Activated CD8-positive, alpha-beta T cell treated with anti-CD3 and anti-CD28 coated beads, Interleukin-2, amount 10 ng/mL, durations not matched to agents 7 days and 5 days (primary cell): ENCODE measurements around the gene CNPPD1. TPM values are rescaled to one million over a fixed set of nuclear protein-coding genes. Genes with fewer than 3 reads are reported as not detected.

Experiments
- ATAC-seq: fragments of 150-1000 bp; cut with Tn5 transposase; one replicate; pipeline ENCODE4 v1.10.0; 2021; ENCODE audit warnings: moderate library complexity
- CTCF ChIA-PET: fragments of 350-600 bp; sonication (Branson Sonifier 250); formaldehyde crosslinking; loops from one replicate; lab custom pipeline; 2021; ENCODE audit warnings: antibody characterized with exemption; lab: Charles Lee
- POLR2A ChIA-PET: fragments of 350-600 bp; sonication (Branson Sonifier 250); formaldehyde crosslinking; loops from one replicate; lab custom pipeline; 2021; ENCODE audit warnings: antibody characterized with exemption; lab: Charles Lee
- DNase-seq: peaks from one replicate; pipeline ENCODE4 v3.0.0-alpha.2; 2020
- H3K27ac Mint-ChIP-seq: one replicate; pipeline ENCODE4 v1.8.0; 2021; ENCODE audit warnings: mild to moderate bottlenecking, mixed read lengths
- H3K27me3 Mint-ChIP-seq: one replicate; pipeline ENCODE4 v1.8.0; 2021; ENCODE audit warnings: low read depth, mixed read lengths
- H3K36me3 Mint-ChIP-seq: one replicate; pipeline ENCODE4 v1.8.0; 2021; ENCODE audit warnings: low read depth, mixed read lengths
- H3K4me1 Mint-ChIP-seq: one replicate; pipeline ENCODE4 v1.8.0; 2021; ENCODE audit warnings: low read depth, mixed read lengths
- H3K4me3 Mint-ChIP-seq: one replicate; pipeline ENCODE4 v1.8.0; 2021; ENCODE audit warnings: mild to moderate bottlenecking, mixed read lengths
- H3K9me3 Mint-ChIP-seq: one replicate; pipeline ENCODE4 v1.8.0; 2022; ENCODE audit warnings: mixed read lengths; ENCODE audit not compliant: insufficient read depth
- total RNA-seq, 2 experiments: library from RNA; stranded (reverse); gene quantifications; one replicate each; pipeline ENCODE4 v1.2.3, GENCODE V29; 2021

Gene CNPPD1
- total RNA-seq, 2 experiments from 2014 or later: 75.1 to 81.4 TPM

DNA sequence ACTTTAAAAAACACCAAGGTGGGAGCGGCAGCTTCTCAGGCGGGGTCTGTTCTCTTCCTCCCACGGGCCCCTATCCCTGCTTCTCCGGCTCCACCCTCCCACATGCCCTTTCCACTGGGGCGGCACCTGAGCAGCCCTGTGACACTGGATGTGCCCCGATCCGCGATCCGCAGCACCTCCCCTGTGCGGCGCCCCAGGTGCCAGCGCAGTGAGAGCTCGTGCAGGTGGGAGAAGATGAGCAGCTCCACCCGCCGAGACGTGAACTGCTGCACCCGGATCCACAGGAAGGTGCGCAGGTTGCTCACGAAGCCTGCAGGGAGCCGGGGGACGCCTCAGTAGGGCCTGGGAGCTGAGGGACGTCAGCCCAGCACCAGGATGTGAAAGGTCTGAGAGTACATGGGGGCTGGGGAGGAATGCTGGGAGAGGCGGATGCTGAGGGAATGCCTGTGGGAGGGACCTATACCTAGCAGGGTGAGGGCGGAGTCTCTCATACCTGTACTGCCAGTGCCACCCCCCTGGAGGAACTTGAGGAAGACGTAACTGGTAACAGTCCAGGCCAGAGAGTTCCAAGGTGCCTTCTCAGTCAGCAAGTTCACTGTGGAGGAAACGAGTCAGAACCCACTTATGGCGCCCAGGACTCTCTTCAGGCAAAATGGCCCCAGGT, 39.3 kb upstream of the CNPPD1 start:
- peak overlapping the region; percentile 46 for H3K27ac Mint-ChIP-seq
- DNase-seq (no peak), ATAC-seq (no peak)
- peaks cover 37% of the 10 kb centered on the region for H3K36me3 Mint-ChIP-seq
- H3K4me1 Mint-ChIP-seq: peaks cover 38% of the 10 kb centered on the region
- no peaks in the 10 kb centered on the region for H3K27me3 Mint-ChIP-seq
- POLR2A ChIA-PET: interaction anchor here (0.9 to 1.8 kb wide), 5 partner anchors 11 to 40 kb away, joined by 3 to 5 read pairs (median 3); partner anchors contain the start of genes ATG9A, CNPPD1 and TUBA4A
- CTCF ChIA-PET: interaction anchor here (0.8 to 5.9 kb wide), 6 partner anchors 10 to 79 kb away, joined by 3 to 25 read pairs (median 8); partner anchors contain the start of genes ATG9A, NHEJ1 and ZFAND2B
- no peaks in the 10 kb centered on the region for H3K9me3 Mint-ChIP-seq
- no peak overlapping the region for H3K4me3 Mint-ChIP-seq

DNA sequence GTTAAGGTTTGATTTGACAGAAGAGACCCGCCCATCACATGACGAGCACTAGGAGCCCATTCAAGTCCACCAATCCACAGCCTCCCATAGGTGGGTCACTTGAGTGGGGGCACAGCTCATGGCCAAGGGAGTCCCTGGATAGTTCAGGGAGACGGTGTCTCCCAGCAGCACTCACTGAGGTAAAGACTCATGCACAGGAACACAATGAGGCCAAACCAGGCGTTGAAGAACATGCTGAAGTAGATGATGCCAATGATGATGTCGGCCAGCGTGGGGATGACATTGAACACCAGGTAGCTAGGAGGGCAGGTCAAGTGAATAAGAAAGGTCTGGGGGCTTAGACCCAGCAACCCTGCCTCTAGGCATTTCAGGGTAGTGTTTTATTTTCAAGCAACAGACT, 38.1 kb upstream of the CNPPD1 start:
- H3K9me3 Mint-ChIP-seq: no peaks in the 10 kb centered on the region
- ATAC-seq (no peak), DNase-seq (no peak)
- ChIA-PET POLR2A (no interaction called here), CTCF (interaction anchor here (1.2 to 5.9 kb wide), 3 partner anchors 44 to 58 kb away, joined by 3 to 25 read pairs (median 8); partner anchors contain the start of gene NHEJ1)
- H3K4me1 Mint-ChIP-seq: peaks cover 50% of the 10 kb centered on the region
- no peaks in the 10 kb centered on the region for H3K27me3 Mint-ChIP-seq
- no peak overlapping the region for H3K4me3 Mint-ChIP-seq
- H3K36me3 Mint-ChIP-seq: peaks cover 36% of the 10 kb centered on the region
- no peak overlapping the region for H3K27ac Mint-ChIP-seq

DNA sequence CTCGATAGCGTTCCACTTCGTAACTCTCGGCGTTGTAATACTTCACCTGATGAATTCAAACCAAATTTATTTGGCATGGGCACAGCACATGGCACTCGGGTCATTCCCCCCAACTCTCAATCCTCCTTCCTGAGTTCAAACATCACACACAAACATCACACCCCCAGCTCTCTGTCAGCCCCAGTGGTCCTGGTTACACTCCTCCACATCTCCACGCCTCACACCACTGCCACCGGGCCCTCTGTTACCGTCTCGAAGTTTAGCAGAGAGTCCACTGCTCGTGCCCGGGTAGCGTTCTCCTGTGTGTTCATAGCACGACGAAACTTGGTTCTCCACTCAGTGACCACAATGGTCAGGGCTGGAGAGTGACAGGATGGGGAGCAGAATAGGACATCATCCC, 37.4 kb upstream of the CNPPD1 start:
- Mint-ChIP-seq H3K36me3 (peaks cover 36% of the 10 kb centered on the region), H3K4me1 (peaks cover 51% of the 10 kb centered on the region), H3K27me3 (no peaks in the 10 kb centered on the region), H3K27ac (no peak overlapping the region), H3K9me3 (no peaks in the 10 kb centered on the region), H3K4me3 (no peak overlapping the region)
- no peak for ATAC-seq
- ChIA-PET CTCF (interaction anchor here (1.2 to 1.6 kb wide), 2 partner anchors 14 to 57 kb away, joined by 3 to 4 read pairs; no protein-coding TSS in a partner anchor), POLR2A (no interaction called here)
- DNase-seq: no peak

DNA sequence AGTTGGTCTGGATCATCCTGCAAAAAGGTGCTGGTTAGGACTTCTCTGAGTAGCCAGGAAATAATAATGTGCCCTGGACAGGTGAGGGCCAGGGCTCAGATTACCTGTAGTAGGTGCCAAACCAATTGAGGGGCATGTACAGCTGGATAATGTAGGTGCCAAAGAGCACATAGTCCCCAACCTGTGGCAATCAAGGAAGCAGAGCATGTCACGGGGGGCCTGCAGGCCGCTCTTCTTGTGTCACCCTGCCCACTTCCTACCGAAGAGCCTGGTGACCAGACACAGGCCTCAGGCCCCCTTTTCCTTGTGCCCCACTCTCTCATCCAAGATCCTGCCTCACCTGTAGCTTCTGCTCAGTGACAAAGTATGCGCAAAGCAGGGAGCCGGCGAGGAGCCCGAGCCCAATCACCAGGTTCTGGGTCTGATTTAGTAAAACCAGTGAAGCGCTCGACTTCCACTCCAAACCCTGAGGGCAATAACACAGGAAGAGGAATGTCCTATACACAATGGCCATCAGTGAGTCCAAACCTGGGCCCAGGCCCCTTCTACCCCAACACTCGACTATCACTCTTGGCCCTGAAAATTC, 36.9 kb upstream of the CNPPD1 start:
- Mint-ChIP-seq H3K27me3 (no peaks in the 10 kb centered on the region), H3K27ac (no peak overlapping the region), H3K4me1 (peaks cover 53% of the 10 kb centered on the region), H3K9me3 (no peaks in the 10 kb centered on the region), H3K36me3 (peaks cover 41% of the 10 kb centered on the region), H3K4me3 (no peak overlapping the region)
- POLR2A ChIA-PET: interaction anchor here (0.6 kb wide), 1 partner anchor 804 kb away, joined by 3 read pairs; no protein-coding TSS in a partner anchor
- CTCF ChIA-PET: interaction anchor here (1.0 to 3.4 kb wide), 4 partner anchors 14 to 57 kb away, joined by 3 to 41 read pairs (median 5); partner anchors contain the start of genes NHEJ1 and SLC23A3
- DNase-seq: no peak
- no peak for ATAC-seq

DNA sequence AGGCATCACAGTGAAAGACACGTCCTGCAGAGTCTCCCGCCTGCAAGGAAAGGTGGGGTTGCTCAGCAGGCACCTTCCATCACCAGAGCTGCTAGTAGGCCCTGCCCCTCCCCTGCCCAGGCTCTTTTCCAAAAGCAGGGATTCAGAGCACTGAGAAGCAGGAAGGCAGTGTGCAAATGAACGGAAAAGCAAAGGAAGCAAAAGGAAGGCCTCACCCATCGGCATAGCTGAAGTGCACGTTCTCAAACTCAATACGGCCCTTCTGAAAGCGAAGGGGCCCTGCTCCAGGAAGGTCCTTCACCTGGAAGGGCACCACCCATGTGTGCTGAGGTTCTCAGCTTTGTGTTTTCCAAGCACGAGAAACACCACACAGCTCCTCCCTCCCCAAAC, 36.3 kb upstream of the CNPPD1 start:
- Mint-ChIP-seq H3K27ac (no peak overlapping the region), H3K4me1 (peaks cover 57% of the 10 kb centered on the region), H3K36me3 (peaks cover 46% of the 10 kb centered on the region), H3K4me3 (no peak overlapping the region), H3K9me3 (no peaks in the 10 kb centered on the region), H3K27me3 (no peaks in the 10 kb centered on the region)
- ChIA-PET POLR2A (interaction anchor here (0.6 to 0.7 kb wide), 2 partner anchors 37 to 804 kb away, joined by 3 to 4 read pairs; partner anchors contain the start of gene CNPPD1), CTCF (interaction anchor here (1.0 to 3.4 kb wide), 6 partner anchors 15 to 216 kb away, joined by 3 to 41 read pairs (median 5); partner anchors contain the start of genes NHEJ1 and SLC23A3)
- no peak for DNase-seq
- no peak for ATAC-seq

DNA sequence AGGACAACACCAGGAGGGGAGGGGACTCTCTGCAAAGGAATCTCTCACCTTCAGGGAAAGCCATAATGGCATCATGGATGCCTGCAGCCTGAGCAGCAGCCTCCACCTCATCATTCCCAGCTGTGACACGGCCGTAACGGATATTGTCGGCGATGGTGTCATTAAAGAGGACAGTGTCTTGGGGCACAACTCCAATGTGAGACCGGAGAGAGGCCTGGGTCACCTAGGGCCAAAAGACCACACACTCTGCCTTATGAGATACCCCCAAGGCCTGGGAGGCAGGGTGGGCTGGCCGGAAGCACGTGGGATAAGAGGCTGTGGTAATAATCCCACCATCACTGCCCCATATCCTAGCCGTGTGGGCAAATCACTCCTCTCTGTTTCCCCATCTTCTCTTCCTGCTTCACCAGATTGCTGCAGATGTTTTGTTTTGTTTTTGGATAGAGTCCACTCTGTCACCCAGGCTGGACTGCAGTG, 34.2 kb upstream of the CNPPD1 start:
- Mint-ChIP-seq H3K36me3 (peaks cover 52% of the 10 kb centered on the region), H3K4me3 (no peak overlapping the region), H3K27ac (peak overlapping the region; percentile 81), H3K27me3 (no peaks in the 10 kb centered on the region), H3K9me3 (no peaks in the 10 kb centered on the region), H3K4me1 (peaks cover 61% of the 10 kb centered on the region)
- ATAC-seq: no peak
- ChIA-PET POLR2A (interaction anchor here (0.6 to 1.5 kb wide), 5 partner anchors 29 to 51 kb away, joined by 3 to 6 read pairs (median 4); partner anchors contain the start of gene CNPPD1), CTCF (interaction anchor here (0.6 to 3.8 kb wide), 17 partner anchors 9 to 84 kb away, joined by 3 to 41 read pairs (median 7); partner anchors contain the start of genes ABCB6, CNPPD1, NHEJ1 and SLC23A3)
- no peak for DNase-seq

DNA sequence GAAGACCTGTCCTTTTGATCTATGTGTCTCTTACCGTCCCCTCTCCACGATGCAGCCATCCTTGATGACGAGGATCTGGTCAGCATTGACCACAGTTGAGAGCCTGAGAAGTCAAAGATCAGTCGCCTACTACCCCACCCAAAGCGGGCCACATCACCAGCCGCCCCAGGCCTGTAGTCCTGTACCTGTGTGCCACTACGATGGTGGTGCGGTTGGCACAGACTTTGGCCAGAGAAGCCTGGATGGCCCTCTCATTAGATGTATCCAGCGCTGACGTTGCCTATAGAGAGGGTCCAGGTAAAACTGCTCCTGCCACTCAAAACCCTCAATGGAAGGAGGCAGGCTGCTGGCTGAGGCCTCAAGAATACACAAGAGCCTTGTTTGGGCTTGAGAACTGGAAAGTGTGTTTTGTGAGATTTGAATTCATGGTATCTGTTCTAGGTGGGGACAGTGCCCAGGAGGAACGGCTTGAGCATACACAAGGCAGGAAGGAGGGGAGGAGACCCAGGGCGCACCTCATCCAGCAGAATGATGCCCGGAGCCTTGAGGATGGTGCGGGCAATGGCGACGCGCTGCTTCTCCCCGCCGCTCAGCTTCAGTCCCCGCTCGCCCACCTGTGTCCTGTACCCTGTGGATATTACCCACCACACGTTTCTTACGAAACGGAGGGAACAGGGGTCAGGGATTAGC, 33.6 kb upstream of the CNPPD1 start:
- H3K4me1 Mint-ChIP-seq: peaks cover 65% of the 10 kb centered on the region
- ChIA-PET CTCF (interaction anchor here (1.2 to 4.6 kb wide), 11 partner anchors 9 to 85 kb away, joined by 4 to 49 read pairs (median 11); partner anchors contain the start of genes ABCB6, CNPPD1, GLB1L and NHEJ1), POLR2A (interaction anchor here (1.6 to 5.3 kb wide), 2 partner anchors 34 to 37 kb away, joined by 7 to 49 read pairs; partner anchors contain the start of genes CNPPD1 and RETREG2)
- ATAC-seq (no peak), DNase-seq (no peak)
- no peaks in the 10 kb centered on the region for H3K27me3 Mint-ChIP-seq
- no peaks in the 10 kb centered on the region for H3K9me3 Mint-ChIP-seq
- no peak overlapping the region for H3K4me3 Mint-ChIP-seq
- H3K27ac Mint-ChIP-seq: peak overlapping the region; percentile 81
- H3K36me3 Mint-ChIP-seq: peaks cover 52% of the 10 kb centered on the region

DNA sequence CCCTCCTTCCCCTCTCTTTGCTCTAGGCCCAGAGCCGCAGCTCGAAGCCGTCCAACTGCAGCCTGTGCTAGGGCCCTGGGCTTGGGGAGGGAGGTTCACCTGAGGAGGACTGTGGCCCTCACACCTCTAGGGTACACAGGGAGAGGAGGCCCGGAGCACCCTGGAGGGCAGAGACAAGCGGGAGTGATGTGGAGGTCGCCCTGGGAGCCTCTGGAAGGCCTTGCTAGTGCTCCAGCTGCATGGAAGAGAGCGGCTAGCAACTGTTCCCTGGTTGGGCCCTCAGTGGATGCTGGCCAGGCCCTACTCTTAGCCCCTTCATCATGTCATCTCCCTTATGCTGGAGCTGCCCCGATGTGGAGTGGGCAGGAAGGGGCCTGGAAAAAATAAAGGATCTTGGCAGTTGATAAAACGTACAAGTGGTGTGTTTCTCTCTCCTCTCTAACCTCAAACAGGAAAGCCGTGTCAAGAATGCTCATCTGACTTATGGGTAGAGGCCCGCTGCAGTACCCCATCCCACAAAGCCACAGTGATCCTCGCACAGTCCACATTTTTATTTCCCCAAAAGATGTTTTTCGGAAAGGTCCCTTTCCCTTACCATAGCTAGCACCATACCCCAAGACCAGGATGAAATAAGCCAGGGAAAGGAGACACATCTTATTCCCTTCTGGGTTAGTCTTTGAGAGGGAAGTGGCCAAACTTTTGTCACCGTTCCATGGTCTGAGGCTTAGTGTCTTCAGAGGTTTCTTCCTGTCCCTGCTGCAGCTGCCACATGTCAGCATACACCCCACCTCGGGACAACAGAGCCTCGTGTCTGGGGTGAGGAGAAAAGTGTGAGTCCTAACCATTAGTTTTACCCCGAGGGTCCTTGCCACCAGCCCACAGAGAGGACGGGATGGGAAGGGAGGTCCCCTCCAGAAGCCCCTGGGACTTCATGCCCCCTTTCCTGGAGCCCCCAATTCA, 32.8 kb upstream of the CNPPD1 start:
- peak overlapping the region; percentile 81 for H3K27ac Mint-ChIP-seq
- ChIA-PET POLR2A (interaction anchor here (0.9 to 5.3 kb wide), 8 partner anchors 9 to 45 kb away, joined by 3 to 49 read pairs (median 5); partner anchors contain the start of genes ABCB6, CNPPD1, GLB1L and RETREG2), CTCF (interaction anchor here (0.7 to 4.6 kb wide), 10 partner anchors 10 to 86 kb away, joined by 3 to 49 read pairs (median 8); partner anchors contain the start of genes ABCB6, CNPPD1, GLB1L and NHEJ1)
- H3K36me3 Mint-ChIP-seq: peaks cover 53% of the 10 kb centered on the region
- peaks cover 3% of the 10 kb centered on the region for H3K9me3 Mint-ChIP-seq
- ATAC-seq (no peak), DNase-seq (no peak)
- H3K4me1 Mint-ChIP-seq: peaks cover 63% of the 10 kb centered on the region
- H3K27me3 Mint-ChIP-seq: no peaks in the 10 kb centered on the region
- H3K4me3 Mint-ChIP-seq: peak overlapping the region; percentile 86

DNA sequence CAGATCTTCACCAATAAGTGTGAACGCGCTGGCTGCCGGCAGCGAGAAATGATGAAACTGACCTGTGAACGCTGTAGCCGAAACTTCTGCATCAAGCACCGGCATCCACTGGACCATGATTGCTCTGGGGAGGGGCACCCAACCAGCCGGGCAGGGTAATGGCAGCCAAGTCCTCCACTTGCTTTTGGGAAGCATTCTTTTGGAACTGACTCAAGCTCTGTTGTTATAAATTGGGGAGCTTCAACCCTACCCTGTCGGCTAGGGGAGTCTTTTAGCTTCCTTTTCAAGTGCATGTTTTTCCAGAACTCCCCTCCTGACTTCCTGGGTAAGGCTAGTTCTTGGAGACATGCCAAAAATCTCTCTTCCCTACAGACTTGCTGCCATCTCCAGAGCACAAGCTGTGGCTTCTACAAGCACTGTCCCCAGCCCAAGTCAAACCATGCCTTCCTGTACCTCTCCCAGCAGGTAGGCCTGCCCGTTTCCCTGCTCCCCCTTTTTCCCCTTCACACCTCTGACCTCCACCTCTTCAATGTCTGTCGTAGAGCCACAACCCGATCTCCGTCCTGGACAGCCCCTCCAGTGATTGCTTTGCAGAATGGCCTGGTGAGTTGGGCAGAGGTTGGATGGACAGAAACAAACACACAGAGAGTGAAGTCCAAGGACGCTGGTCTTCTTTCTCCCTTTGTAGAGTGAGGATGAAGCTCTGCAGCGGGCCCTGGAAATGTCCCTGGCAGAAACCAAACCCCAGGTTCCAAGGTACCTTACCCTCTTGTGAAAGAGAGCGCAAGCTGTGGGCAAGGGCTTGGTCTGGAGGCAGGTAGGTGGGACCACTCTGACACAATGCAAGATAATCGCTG, 31.4 kb upstream of the CNPPD1 start:
- H3K36me3 Mint-ChIP-seq: peaks cover 54% of the 10 kb centered on the region
- ATAC-seq: no peak
- peaks cover 63% of the 10 kb centered on the region for H3K4me1 Mint-ChIP-seq
- no peaks in the 10 kb centered on the region for H3K27me3 Mint-ChIP-seq
- peak overlapping the region; percentile 86 for H3K4me3 Mint-ChIP-seq
- H3K27ac Mint-ChIP-seq: peak overlapping the region; percentile 96
- ChIA-PET POLR2A (interaction anchor here (1.2 to 5.3 kb wide), 10 partner anchors 26 to 46 kb away, joined by 3 to 49 read pairs (median 6); partner anchors contain the start of genes CNPPD1, GLB1L, RETREG2 and STK16), CTCF (interaction anchor here (0.7 to 4.6 kb wide), 10 partner anchors 12 to 156 kb away, joined by 3 to 49 read pairs (median 8); partner anchors contain the start of genes ABCB6, CNPPD1, GLB1L and NHEJ1)
- no peak for DNase-seq
- H3K9me3 Mint-ChIP-seq: peaks cover 5% of the 10 kb centered on the region
